Neuronal stem cell (in vitro differentiated cells): ENCODE results near the gene ARHGEF7.
A peak's percentile ranks its signal among the peaks of the same experiment; 100 is the strongest.

Experiments
- DNase-seq: peaks from one replicate; pipeline ENCODE4 v3.0.0-alpha.2; 2013; ENCODE audit warnings: low spot score
- H2AFZ ChIP-seq: one replicate; pipeline ENCODE4 v1.6.1; 2013; ENCODE audit warnings: mild to moderate bottlenecking, low read length, inconsistent platforms
- H2AK5ac ChIP-seq: 2 replicates; pipeline ENCODE4 v1.6.1; 2013; ENCODE audit warnings: low read depth, mild to moderate bottlenecking, inconsistent platforms, low read length, moderate library complexity, mixed read lengths
- H2BK120ac ChIP-seq: 2 replicates; pipeline ENCODE4 v1.6.1; 2013; ENCODE audit warnings: low read depth, mild to moderate bottlenecking, inconsistent platforms, low read length, moderate library complexity, mixed read lengths
- H2BK12ac ChIP-seq: one replicate; pipeline ENCODE4 v1.6.1; 2013; ENCODE audit warnings: low read length, inconsistent platforms
- H2BK15ac ChIP-seq: 2 replicates; pipeline ENCODE4 v1.6.1; 2013; ENCODE audit warnings: mild to moderate bottlenecking, low read length, inconsistent platforms, mixed read lengths
- H2BK5ac ChIP-seq: one replicate; pipeline ENCODE4 v1.6.1; 2013; ENCODE audit warnings: inconsistent platforms, mild to moderate bottlenecking, low read length, moderate library complexity
- H3K14ac ChIP-seq: one replicate; pipeline ENCODE4 v1.6.1; 2013; ENCODE audit warnings: low read length, inconsistent platforms
- H3K18ac ChIP-seq: 2 replicates; pipeline ENCODE4 v1.6.1; 2013; ENCODE audit warnings: low read length, inconsistent platforms
- H3K23ac ChIP-seq: 2 replicates; pipeline ENCODE4 v1.6.1; 2013; ENCODE audit warnings: low read depth, mild to moderate bottlenecking, mixed read lengths, low read length, inconsistent platforms; ENCODE audit not compliant: poor library complexity
- H3K27ac ChIP-seq: replicated peaks from 3 replicates; pipeline ENCODE4 v1.5.1; 2013; ENCODE audit warnings: low read length, inconsistent platforms
- H3K27me3 ChIP-seq, 3 experiments: 2 replicates each; pipeline ENCODE4 v1.6.1; 2013; ENCODE audit warnings: low read length in 3 of 3, mild to moderate bottlenecking in 2 of 3, inconsistent platforms in 1 of 3, low read depth in 1 of 3, mixed read lengths in 1 of 3, moderate library complexity in 1 of 3; ENCODE audit not compliant: control insufficient read depth in 3 of 3, insufficient read depth in 3 of 3
- H3K36me3 ChIP-seq, 2 donors: replicated peaks in 1 of 2; 2 replicates each; pipeline ENCODE4 v1.6.1; 2013; ENCODE audit warnings: low read length in 2 of 2; ENCODE audit not compliant: control insufficient read depth in 2 of 2, insufficient read depth in 2 of 2
- H3K4ac ChIP-seq: 2 replicates; pipeline ENCODE4 v1.6.1; 2013; ENCODE audit warnings: inconsistent platforms, mild to moderate bottlenecking, low read length, moderate library complexity
- H3K4me1 ChIP-seq, 2 donors: 1 replicate in 1 of 2; 2 replicates in 1 of 2; pipeline ENCODE4 v1.6.1; 2013; ENCODE audit warnings: low read length in 2 of 2, low read depth in 1 of 2; ENCODE audit not compliant: control insufficient read depth in 2 of 2, insufficient read depth in 1 of 2
- H3K4me2 ChIP-seq: one replicate; pipeline ENCODE4 v1.6.1; 2013; ENCODE audit warnings: mild to moderate bottlenecking, low read length, inconsistent platforms; ENCODE audit not compliant: insufficient read depth, poor library complexity, severe bottlenecking
- H3K4me3 ChIP-seq, 2 donors: 2 replicates each; pipeline ENCODE4 v1.5.1; 2013; ENCODE audit warnings: low read length in 2 of 2, mild to moderate bottlenecking in 2 of 2, inconsistent platforms in 1 of 2, moderate library complexity in 1 of 2
- H3K79me1 ChIP-seq: one replicate; pipeline ENCODE4 v1.6.1; 2013; ENCODE audit warnings: low read depth, mild to moderate bottlenecking, inconsistent platforms, low read length, moderate library complexity
- H3K9ac ChIP-seq: one replicate; pipeline ENCODE4 v1.6.1; 2013; ENCODE audit warnings: mild to moderate bottlenecking, low read depth, low read length, inconsistent platforms; ENCODE audit not compliant: poor library complexity
- H3K9me3 ChIP-seq, 2 donors: replicated peaks in 1 of 2; 2 replicates each; pipeline versions ENCODE3 to v1.6.1; 2013; ENCODE audit warnings: low read length in 2 of 2, mild to moderate bottlenecking in 2 of 2, inconsistent platforms in 1 of 2, low read depth in 1 of 2, mixed read lengths in 1 of 2, moderate library complexity in 1 of 2; ENCODE audit not compliant: control insufficient read depth in 2 of 2, insufficient read depth in 1 of 2
- H4K8ac ChIP-seq: one replicate; pipeline ENCODE4 v1.6.1; 2013; ENCODE audit warnings: low read depth, mild to moderate bottlenecking, inconsistent platforms, low read length, moderate library complexity
- H4K91ac ChIP-seq: one replicate; pipeline ENCODE4 v1.6.1; 2013; ENCODE audit warnings: low read length, low read depth, mild to moderate bottlenecking, inconsistent platforms; ENCODE audit not compliant: poor library complexity
- WGBS, 2 donors: extraction: QIAGEN DNeasy Blood & Tissue Kit; methylation state at CpG; one replicate each; pipeline ENCODE4 v1.1.7; 2013; ENCODE audit warnings: missing lambda C conversion rate in 2 of 2, mixed read lengths in 1 of 2; ENCODE audit not compliant: insufficient read length in 2 of 2, insufficient replicate concordance in 1 of 2; ENCODE audit errors: extremely low coverage in 2 of 2; 5-methylcytosine and 5-hydroxymethylcytosine counted together

Gene ARHGEF7

DNA sequence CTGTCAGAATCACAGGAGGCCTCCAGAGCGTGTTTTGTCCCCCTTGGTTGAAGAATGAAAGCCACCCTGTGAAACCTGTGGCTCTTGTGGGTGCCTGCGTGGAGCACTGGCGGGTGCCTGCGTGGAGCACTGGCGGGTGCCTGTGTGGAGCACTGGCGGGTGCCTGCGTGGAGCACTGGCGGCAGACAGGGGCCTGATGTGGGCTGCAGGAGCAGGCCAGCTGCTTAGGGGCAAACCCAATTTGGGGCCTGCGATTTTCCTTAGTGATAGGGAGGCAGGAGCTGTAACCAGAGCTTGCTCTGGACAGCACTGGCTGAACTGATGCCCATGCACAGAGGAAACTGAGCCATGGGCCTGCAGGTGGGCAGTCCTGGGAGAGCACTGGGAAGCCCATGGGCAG, 24.3 kb downstream of the ARHGEF7 start:
- WGBS, 2 donors = no CpG with 5 or more reads among the region's 9 CpGs
- no peak overlapping the region for H3K4ac ChIP-seq
- no peak overlapping the region for H3K23ac ChIP-seq
- no peaks in the 10 kb centered on the region for H3K36me3 ChIP-seq
- H2AFZ ChIP-seq = no peak overlapping the region
- no peak overlapping the region for H4K91ac ChIP-seq
- H3K4me3 ChIP-seq = no peak overlapping the region
- no peak for DNase-seq
- H3K27ac ChIP-seq = no peak overlapping the region
- no peak overlapping the region for H3K4me2 ChIP-seq
- H4K8ac ChIP-seq = no peak overlapping the region
- no peak overlapping the region for H2BK120ac ChIP-seq
- H3K9ac ChIP-seq = peak overlapping the region; percentile 21
- H2BK12ac ChIP-seq = no peak overlapping the region
- no peak overlapping the region for H2BK15ac ChIP-seq
- no peak overlapping the region for H2BK5ac ChIP-seq
- H3K79me1 ChIP-seq = no peaks in the 10 kb centered on the region
- H3K9me3 ChIP-seq = no peaks in the 10 kb centered on the region
- no peak overlapping the region for H3K14ac ChIP-seq
- H3K18ac ChIP-seq = no peak overlapping the region
- H2AK5ac ChIP-seq = no peak overlapping the region
- H3K27me3 ChIP-seq = no peaks in the 10 kb centered on the region
- H3K4me1 ChIP-seq = no peaks in the 10 kb centered on the region

DNA sequence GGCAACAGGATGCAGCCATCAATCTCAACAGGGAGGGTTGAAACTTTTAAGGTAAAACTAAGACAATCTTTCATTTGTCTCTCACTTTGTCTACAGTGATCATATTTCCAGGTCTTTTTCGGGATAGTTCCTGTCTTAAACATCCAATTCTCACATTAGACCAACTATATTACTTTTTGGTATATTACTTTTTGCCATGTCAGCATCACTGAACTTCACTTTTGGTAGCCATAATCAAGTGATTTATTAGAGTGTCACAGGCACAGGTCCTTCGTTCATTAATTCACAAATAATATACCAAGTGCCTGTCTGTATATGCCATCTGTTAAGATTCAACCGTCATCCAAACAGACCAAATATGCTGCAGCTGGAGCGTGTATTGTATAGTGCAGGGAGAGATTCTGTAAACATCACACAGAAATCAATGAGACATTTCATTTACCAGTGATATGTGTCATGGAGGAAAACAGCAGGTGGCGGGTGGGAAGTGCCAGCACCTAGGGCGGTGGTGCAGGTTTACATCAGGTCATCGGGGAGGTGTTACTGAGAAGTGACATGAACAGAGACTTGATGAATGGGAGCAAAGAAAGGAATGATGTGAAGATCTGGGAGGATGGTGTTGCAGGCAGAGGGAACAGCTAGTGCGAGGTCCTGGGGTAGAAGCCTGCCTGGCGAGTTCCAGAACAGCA, 24.9 kb downstream of the ARHGEF7 start:
- no peak overlapping the region for H2BK15ac ChIP-seq
- no peak overlapping the region for H3K18ac ChIP-seq
- no peak overlapping the region for H2BK5ac ChIP-seq
- no peak overlapping the region for H4K8ac ChIP-seq
- H4K91ac ChIP-seq = no peak overlapping the region
- no peak for DNase-seq
- H3K4me2 ChIP-seq = no peak overlapping the region
- H2BK120ac ChIP-seq = no peak overlapping the region
- no peak overlapping the region for H2AFZ ChIP-seq
- H3K9ac ChIP-seq = peak overlapping the region; percentile 21
- no peaks in the 10 kb centered on the region for H3K27me3 ChIP-seq
- no peak overlapping the region for H3K14ac ChIP-seq
- no peak overlapping the region for H2AK5ac ChIP-seq
- no peaks in the 10 kb centered on the region for H3K79me1 ChIP-seq
- no peaks in the 10 kb centered on the region for H3K9me3 ChIP-seq
- no CpG with 5 or more reads among the region's 9 CpGs for WGBS, 2 donors
- no peak overlapping the region for H3K27ac ChIP-seq
- H3K36me3 ChIP-seq = no peaks in the 10 kb centered on the region
- H3K4me3 ChIP-seq = no peak overlapping the region
- no peak overlapping the region for H2BK12ac ChIP-seq
- H3K4me1 ChIP-seq = no peaks in the 10 kb centered on the region
- H3K4ac ChIP-seq = no peak overlapping the region
- no peak overlapping the region for H3K23ac ChIP-seq

DNA sequence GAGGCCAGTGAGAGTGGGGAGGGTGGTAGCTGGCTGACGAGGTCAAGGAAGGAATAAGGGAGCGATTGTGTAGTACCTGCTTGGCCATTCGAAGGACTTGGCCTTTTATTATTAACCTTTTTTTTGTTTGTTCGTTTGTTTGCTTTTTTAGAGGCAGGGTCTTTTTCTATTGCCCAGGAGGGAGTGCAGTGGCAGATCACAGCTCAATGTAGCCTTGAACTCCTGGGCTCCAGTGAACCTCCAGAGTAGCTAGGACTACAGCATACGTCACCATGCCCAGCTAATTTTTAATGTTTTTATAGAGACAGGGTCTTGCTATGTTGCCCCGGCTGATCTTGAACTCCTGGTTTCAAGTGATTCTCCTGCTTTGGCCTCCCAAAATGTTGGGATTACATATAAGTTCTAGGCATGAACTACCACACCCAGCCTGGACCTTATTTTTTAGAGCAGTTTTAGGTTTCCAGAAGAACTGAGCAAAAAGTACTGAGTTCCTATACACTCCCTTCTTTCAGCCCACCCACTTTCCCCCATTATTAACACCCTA, 25.5 kb downstream of the ARHGEF7 start:
- Histone ChIP-seq H3K4me3 (no peak overlapping the region), H3K79me1 (no peaks in the 10 kb centered on the region), H2AFZ (no peak overlapping the region), H4K91ac (no peak overlapping the region), H2BK12ac (no peak overlapping the region), H3K4me2 (no peak overlapping the region), H3K9ac (no peak overlapping the region), H2BK120ac (no peak overlapping the region), H2AK5ac (no peak overlapping the region), H2BK5ac (no peak overlapping the region), H3K27me3 (no peaks in the 10 kb centered on the region), H3K4ac (no peak overlapping the region), H3K14ac (no peak overlapping the region), H3K9me3 (no peaks in the 10 kb centered on the region), H4K8ac (no peak overlapping the region), H3K27ac (no peak overlapping the region), H3K23ac (no peak overlapping the region), H3K36me3 (no peaks in the 10 kb centered on the region), H3K18ac (no peak overlapping the region), H2BK15ac (no peak overlapping the region), H3K4me1 (no peaks in the 10 kb centered on the region)
- DNase-seq = no peak
- no CpG with 5 or more reads among the region's 6 CpGs for WGBS, 2 donors

DNA sequence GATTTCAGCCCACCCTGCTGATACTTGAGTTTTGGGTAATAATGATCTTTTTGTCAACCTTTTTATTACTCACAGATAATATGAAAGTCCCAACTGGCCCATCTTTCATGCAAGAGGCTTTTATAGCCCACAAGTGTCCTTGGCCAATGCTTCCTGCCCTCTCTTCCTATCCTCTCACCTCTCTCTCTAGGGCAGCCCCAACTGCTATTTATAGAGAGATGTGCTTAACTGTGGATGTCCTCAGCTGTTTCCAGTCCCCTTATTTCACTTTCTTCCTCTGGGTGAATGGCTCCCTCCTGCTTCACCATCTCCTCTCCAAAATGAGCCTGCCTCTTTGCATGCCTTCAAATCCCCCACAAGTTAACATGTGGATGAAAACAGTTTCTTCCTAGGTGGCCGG, 27.4 kb downstream of the ARHGEF7 start:
- H3K9ac ChIP-seq = no peak overlapping the region
- no peak overlapping the region for H3K23ac ChIP-seq
- no peak overlapping the region for H2BK12ac ChIP-seq
- no peak overlapping the region for H3K27ac ChIP-seq
- no peak overlapping the region for H2AK5ac ChIP-seq
- H3K4me2 ChIP-seq = no peak overlapping the region
- H3K14ac ChIP-seq = no peak overlapping the region
- H2BK5ac ChIP-seq = no peak overlapping the region
- no peaks in the 10 kb centered on the region for H3K36me3 ChIP-seq
- H3K18ac ChIP-seq = no peak overlapping the region
- no peak overlapping the region for H4K8ac ChIP-seq
- H3K4ac ChIP-seq = no peak overlapping the region
- H3K79me1 ChIP-seq = peaks cover 2% of the 10 kb centered on the region
- DNase-seq = no peak
- no peaks in the 10 kb centered on the region for H3K9me3 ChIP-seq
- no CpG with 5 or more reads among the region's 1 CpG for WGBS, 2 donors
- no peak overlapping the region for H4K91ac ChIP-seq
- H2BK15ac ChIP-seq = no peak overlapping the region
- no peaks in the 10 kb centered on the region for H3K4me1 ChIP-seq
- H2BK120ac ChIP-seq = no peak overlapping the region
- no peak overlapping the region for H3K4me3 ChIP-seq
- no peaks in the 10 kb centered on the region for H3K27me3 ChIP-seq
- H2AFZ ChIP-seq = no peak overlapping the region
